Ramos (cell line): ENCODE data around the gene CNTN5.

Experiments
- in situ Hi-C: fragments of 300-500 bp; cut with MboI; formaldehyde crosslinking; loops from one replicate; pipeline ENCODE4 v1.14.3; 2022; ENCODE audit warnings: low sequenced_read_pairs; ENCODE audit not compliant: unreplicated experiment

CNTN5 gene

DNA sequence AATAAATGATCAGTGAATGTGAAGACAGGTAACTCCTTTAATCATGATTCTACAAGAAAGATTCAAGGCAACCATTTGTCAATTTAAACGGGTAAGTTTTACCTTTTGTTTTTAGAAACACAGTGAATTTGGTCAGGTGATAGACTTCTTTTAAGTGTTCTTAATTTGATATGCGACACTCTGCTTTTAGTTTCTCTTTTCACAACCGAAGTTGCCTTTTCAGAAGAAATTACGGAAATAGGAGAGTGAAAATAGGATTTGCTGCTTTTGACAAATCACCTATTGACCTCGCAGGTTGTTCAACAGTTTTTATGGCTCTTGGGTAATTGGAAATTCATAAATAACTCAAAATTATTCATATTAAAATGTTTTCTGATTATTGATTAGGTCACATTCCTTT, 142.1 kb downstream of the CNTN5 start:
- in situ Hi-C loops = no loop called here

- in situ Hi-C loops = no loop called here
Measured at GRCh38 chr11:99170591-99170990, 149.8 kb downstream of the CNTN5 start.

- in situ Hi-C loops = no loop called here
Measured at GRCh38 chr11:99171330-99171729, 150.6 kb downstream of the CNTN5 start.

GRCh38 chr11:99176430-99176829, 155.7 kb downstream of the CNTN5 start:
- in situ Hi-C loops = no loop called here

GRCh38 chr11:99177446-99177845, 156.7 kb downstream of the CNTN5 start:
- in situ Hi-C loops = no loop called here

DNA sequence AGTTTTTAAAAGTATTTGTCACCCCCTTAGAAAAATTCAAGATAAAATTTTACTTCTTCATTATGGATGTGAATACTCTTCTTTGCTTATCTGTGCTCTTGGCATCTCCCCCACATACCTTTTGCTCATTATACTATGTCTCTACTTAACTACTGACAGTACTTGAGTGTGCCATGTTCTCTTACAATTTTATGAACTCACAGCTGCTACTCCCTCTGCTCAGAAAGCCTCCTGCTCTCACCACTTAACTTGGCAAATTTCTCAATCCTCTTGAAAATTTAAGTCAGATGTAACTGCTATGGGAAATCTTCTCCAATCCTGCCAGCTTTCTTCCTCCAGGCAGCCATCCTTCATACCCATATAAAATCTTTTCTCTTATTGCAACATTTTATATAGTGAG, 163.4 kb downstream of the CNTN5 start:
- in situ Hi-C loops = no loop called here

DNA sequence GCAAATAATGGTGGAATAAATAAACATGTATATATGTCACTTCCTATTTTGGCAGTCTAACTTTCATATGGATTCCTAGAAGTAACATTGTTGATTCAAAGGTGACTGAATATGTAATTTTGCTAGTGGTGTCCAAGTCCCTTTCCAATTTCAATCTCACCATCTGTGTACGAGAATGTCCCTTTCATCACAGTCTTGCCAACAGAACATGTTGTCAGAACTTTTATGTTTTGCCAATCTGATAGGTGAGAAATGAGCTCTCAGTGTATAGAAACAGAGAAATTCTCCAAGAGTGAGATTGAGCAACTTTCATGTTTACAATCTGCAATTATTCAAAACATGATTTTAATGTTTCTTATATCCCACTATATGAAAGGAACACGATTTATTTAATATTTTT, 167.5 kb downstream of the CNTN5 start:
- in situ Hi-C loops = no loop called here

DNA sequence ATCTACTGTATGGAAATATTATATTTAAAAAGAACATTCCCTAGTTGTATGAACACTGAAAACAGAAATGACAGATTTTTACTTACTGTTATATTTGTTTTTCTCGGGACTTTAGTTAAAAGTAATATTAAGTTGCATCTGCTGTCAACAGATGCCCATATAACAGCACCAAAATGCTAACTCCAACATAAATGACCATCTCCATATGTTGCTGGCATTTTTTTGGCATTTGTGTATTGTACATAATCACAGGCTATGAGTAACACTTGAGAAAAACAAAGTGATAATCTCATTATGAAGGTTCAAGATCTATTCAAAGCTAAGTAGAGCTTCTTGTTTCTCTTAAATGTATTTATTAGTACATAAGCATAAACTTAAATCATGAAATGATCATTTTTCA, 172.0 kb downstream of the CNTN5 start:
- in situ Hi-C loops = no loop called here

DNA sequence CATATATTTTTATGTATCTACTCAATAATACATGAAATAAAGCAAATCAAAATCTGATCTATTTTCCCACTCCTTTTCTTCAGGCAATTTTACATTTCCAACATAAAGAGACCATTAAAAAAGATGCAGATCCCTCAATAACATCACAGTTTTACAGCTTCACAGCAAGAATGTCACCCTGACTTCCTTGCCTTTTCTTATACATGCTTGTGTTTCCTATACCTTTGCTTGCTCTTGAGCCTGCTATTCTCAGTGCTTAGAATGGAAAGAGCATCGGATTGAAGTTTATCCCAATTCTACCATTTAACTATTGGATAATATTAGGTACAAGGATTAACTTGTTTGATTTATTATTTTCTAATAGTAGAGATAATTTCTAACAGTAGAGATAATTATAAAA, 176.7 kb downstream of the CNTN5 start:
- in situ Hi-C loops = no loop called here

GRCh38 chr11:99198215-99198614, 177.5 kb downstream of the CNTN5 start:
- in situ Hi-C loops = no loop called here

DNA sequence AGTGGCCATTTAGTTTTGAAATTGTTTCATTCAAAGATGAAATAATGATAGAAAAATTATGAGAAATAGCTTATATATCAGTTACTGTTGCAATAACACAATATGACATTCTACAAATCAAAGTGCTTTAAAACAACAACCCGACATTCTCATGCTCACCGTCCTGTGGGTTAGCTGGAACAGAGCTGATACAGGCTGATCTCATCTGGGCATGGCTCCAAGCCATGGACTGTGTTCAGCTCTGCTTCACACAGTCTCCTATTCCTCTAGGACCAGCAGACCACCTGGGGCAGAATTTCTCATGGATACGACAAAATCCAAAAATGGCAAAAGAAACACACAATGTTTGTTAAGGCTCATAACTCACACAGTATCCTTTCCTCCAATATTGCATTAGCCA, 178.6 kb downstream of the CNTN5 start:
- in situ Hi-C loops = no loop called here

- in situ Hi-C loops = no loop called here
Measured at GRCh38 chr11:99200720-99201119, 180.0 kb downstream of the CNTN5 start.

DNA sequence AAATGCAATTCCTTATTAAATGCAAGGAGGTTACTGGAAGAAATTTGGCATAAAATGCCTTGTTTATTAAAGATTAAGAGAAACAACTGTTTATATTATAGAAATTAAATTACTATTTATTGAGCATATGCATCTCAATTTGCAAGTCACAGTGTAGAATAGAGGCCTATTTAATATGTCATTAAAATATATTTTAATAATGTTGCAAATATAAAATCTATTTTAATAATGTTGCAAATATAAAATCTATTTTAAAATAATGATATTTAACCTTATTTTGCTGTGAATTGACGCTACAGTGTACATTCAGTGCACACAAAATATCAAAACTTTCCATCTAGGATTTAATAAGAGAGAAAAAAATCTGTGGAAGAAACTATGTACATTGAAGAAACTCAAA, 188.1 kb downstream of the CNTN5 start:
- in situ Hi-C loops = no loop called here

DNA sequence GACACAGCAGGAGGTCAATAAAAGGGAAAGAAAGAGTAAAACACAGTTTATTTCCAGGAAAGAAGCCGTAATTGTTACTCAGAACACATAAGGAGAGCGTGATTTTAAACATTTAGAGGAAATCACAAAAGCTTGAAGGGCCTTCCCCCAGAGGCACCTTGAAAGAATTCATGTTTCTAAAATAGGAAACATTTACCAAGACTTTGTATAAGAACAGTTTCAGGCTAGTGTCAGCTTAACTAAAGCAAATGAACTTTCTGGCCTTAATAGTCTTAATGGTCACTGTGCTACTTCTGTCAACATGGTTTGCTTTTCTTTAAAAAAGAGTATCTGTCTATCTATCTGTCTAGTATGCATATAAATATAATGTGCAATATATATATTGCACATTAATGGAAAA, 208.8 kb downstream of the CNTN5 start:
- in situ Hi-C loops = no loop called here

GRCh38 chr11:99234534-99234933, 213.8 kb downstream of the CNTN5 start:
- in situ Hi-C loops = no loop called here

GRCh38 chr11:99238401-99238800, 217.7 kb downstream of the CNTN5 start:
- in situ Hi-C loops = no loop called here

GRCh38 chr11:99240192-99241030, 219.7 kb downstream of the CNTN5 start:
- in situ Hi-C loops = no loop called here

- in situ Hi-C loops = no loop called here
Measured at GRCh38 chr11:99241066-99241465, 220.3 kb downstream of the CNTN5 start.

DNA sequence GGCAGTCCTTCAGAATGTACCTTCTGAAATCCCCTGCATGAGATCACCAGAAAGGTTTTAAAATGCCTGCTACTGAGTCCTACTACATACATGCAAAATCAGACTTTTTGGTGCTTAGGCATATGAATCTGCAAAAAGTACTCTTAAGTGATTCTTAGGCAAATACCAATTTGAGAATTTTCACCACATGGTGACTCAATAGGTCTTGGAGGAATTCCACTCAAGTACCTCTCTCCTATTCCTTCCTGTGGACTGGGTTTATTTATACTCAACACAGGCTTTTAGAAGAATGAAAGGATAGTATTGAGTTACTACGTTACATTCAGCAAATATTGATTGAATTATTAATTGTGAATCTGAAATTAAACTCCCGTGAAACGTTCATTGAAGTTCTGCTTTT, 223.9 kb downstream of the CNTN5 start:
- in situ Hi-C loops = no loop called here

- in situ Hi-C loops = no loop called here
Measured at GRCh38 chr11:99246199-99246598, 225.4 kb downstream of the CNTN5 start.

DNA sequence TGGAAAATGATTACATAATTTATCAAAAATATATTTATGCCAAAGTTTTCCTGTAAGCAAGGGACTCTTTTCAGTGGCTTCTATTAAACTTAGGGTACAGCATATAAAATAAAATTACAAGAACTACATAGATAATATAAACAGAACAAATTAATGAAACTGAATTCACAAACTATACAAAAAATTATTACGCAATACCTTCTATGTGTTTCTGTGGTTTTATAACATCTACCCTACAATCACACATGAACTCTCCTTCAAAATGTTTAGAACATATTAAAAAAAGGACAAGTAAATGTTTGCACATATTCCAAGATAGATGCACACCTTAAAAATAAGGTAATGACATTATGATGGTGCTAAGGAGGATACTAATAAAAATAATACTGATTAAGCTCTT, 235.9 kb downstream of the CNTN5 start:
- in situ Hi-C loops = no loop called here

DNA sequence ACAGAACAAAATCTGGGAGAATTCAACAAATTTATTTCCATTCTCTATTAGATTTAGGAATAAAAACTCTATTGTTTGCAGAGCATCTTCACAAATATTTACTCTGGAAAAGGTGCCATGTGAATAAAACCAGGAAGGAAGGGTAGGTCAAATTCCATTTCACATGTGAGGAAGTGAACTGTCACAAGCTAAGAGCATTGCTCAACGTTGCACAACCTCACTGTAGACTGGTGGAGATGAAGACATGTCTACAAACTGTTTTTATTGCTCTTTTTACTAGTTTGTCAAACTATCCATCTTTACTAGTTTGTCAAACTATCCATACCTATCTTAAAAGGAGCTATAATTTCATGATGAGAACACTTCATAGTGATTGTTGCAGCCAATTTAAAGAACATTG, 236.4 kb downstream of the CNTN5 start:
- in situ Hi-C loops = no loop called here
